HG02588 (cell line): Measurements from ENCODE around the gene IQCK.
A peak's percentile ranks its signal among the peaks of the same experiment; 100 is the strongest.
"Not testable (repeated sequence)": the region's sequence is repeated elsewhere in the genome, so short reads cannot be mapped to it uniquely, and the experiment has no call there.

Source experiments
- ATAC-seq: cut with Tn5 transposase; IDR thresholded peaks from one replicate; pipeline ENCODE4 v1.9.1; 2021; ENCODE audit warnings: mild to moderate bottlenecking, moderate library complexity; ENCODE audit not compliant: unreplicated experiment

The IQCK gene

GRCh38 chr16:19717741-19718623, at the start of gene IQCK, which contains the start of gene KNOP1:
Gene IQCK (plus strand): TSS chr16:19718271. CDS start chr16:19718307, 36 bp downstream.
Gene KNOP1 (minus strand): TSS chr16:19718227. CDS start chr16:19715035, 3,192 bp downstream.
- ATAC-seq = peak; percentile 94

- no peak for ATAC-seq
These were observed 45.7 kb upstream of the IQCK start for GRCh38 chr16:19672378-19672777.

GRCh38 chr16:19674485-19674884, 43.6 kb upstream of the IQCK start:
- no peak for ATAC-seq

- ATAC-seq = no peak
These were observed 40.7 kb upstream of the IQCK start for GRCh38 chr16:19677402-19677801.

GRCh38 chr16:19678804-19679203, 39.3 kb upstream of the IQCK start:
- no peak for ATAC-seq

- not testable (repeated sequence) for ATAC-seq
These were observed 38.8 kb upstream of the IQCK start for GRCh38 chr16:19679281-19679680.

- ATAC-seq = no peak
These were observed 37.2 kb upstream of the IQCK start for GRCh38 chr16:19680881-19681340.

GRCh38 chr16:19681637-19682036, 36.4 kb upstream of the IQCK start:
- ATAC-seq = no peak

GRCh38 chr16:19683453-19684236, 34.4 kb upstream of the IQCK start:
- no peak for ATAC-seq

GRCh38 chr16:19685176-19685575, 32.9 kb upstream of the IQCK start:
- ATAC-seq = no peak

- ATAC-seq = no peak
These were observed 30.8 kb upstream of the IQCK start for GRCh38 chr16:19687279-19687678.

- no peak for ATAC-seq
These were observed 29.6 kb upstream of the IQCK start for GRCh38 chr16:19688396-19689024.

GRCh38 chr16:19689342-19689741, 28.7 kb upstream of the IQCK start:
- ATAC-seq = no peak

- no peak for ATAC-seq
These were observed 27.9 kb upstream of the IQCK start for GRCh38 chr16:19690196-19690595.

GRCh38 chr16:19691161-19691711, 26.8 kb upstream of the IQCK start:
- no peak for ATAC-seq

GRCh38 chr16:19694989-19695388, 23.1 kb upstream of the IQCK start:
- ATAC-seq = no peak

- ATAC-seq = no peak
These were observed 21.7 kb upstream of the IQCK start for GRCh38 chr16:19696328-19696727.

GRCh38 chr16:19696961-19697360, 21.1 kb upstream of the IQCK start:
- ATAC-seq = no peak

GRCh38 chr16:19697756-19698318, 20.2 kb upstream of the IQCK start:
- no peak for ATAC-seq
